Fibroblast of pulmonary artery (primary cell): ENCODE results near the gene INPP4B.

ENCODE experiments used
- DNase-seq: peaks from one replicate; pipeline ENCODE4 v3.0.0-alpha.2; 2010; ENCODE audit warnings: low read depth
- H3K4me3 ChIP-seq: replicated peaks from 2 replicates; pipeline ENCODE4 v1.5.1; 2011; ENCODE audit warnings: low read depth, mild to moderate bottlenecking, control low read depth, low read length, moderate library complexity
- CTCF ChIP-seq: IDR thresholded peaks from 2 replicates; pipeline ENCODE4 v1.5.1; 2011; ENCODE audit warnings: mild to moderate bottlenecking, control low read depth, low read length, inconsistent platforms; ENCODE audit errors: missing control alignments

The INPP4B gene

DNA sequence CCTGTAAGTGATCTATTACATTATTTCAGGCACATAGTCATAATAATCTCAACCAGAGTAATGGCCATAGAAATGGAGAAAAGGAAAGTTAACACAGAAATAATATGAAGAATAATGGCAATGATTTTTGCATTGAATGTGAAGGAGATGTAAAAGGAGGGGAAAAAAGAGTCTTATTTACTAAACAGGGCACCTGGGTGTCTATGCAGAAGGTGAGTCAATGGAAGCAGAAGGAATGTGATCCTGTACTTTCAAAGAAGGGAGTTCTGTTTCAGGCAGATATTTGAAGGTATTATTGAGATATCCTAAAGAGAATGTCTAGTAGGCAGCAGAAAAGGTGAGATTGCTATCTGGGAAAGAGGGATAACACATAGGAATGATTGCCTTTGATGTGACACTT, 279.9 kb downstream of the INPP4B start:
- no peak overlapping the region for H3K4me3 ChIP-seq
- no peak for TF ChIP-seq CTCF
- no peak for DNase-seq

GRCh38 chr4:142565771-142566170, 280.3 kb downstream of the INPP4B start:
- no peak overlapping the region for H3K4me3 ChIP-seq
- DNase-seq, result no peak
- no peak for TF ChIP-seq CTCF

GRCh38 chr4:142563682-142564291, 282.3 kb downstream of the INPP4B start:
- H3K4me3 ChIP-seq, result no peak overlapping the region
- DNase-seq, result peak; percentile 7
- no peak for TF ChIP-seq CTCF

DNA sequence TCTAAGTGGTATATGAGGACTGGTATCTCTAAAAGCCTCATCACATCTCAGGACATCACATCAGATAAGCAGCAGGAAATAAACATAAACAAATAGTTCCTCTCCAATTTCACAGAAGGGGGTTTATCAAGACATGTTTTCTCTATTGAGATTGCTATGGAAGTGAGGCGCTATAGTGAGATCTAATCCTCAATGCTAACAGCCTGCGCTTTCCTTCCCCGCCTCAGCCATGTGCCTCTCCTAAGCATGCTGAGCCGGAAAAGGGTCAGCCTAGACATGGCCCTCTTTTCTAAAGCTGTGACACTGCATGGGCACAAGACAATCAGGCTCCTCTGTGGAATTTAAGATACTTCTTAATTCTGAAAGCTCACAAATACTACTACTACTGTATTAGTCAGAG, 286.1 kb downstream of the INPP4B start:
- H3K4me3 ChIP-seq, result no peak overlapping the region
- TF ChIP-seq CTCF, result no peak
- no peak for DNase-seq

DNA sequence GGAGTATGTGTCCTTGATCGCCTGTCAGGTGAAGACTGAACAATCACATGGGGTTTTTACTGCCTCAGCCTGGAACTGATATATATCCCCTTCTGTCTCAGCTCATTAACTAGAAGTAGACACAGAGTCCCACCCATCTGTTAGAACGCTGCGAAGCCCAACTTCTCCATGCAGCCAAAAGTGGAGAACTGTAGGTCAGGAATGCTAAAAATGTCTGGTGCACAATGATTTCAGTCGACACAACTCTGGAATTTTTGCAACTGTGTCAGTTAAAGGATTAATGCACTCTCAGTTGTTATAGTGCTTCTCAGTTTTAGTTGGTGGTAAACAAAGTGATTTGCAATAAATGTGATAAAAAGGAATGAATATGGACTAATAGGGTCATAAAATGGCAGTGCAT, 287.2 kb downstream of the INPP4B start:
- H3K4me3 ChIP-seq, result no peak overlapping the region
- DNase-seq, result peak; percentile 42

DNA sequence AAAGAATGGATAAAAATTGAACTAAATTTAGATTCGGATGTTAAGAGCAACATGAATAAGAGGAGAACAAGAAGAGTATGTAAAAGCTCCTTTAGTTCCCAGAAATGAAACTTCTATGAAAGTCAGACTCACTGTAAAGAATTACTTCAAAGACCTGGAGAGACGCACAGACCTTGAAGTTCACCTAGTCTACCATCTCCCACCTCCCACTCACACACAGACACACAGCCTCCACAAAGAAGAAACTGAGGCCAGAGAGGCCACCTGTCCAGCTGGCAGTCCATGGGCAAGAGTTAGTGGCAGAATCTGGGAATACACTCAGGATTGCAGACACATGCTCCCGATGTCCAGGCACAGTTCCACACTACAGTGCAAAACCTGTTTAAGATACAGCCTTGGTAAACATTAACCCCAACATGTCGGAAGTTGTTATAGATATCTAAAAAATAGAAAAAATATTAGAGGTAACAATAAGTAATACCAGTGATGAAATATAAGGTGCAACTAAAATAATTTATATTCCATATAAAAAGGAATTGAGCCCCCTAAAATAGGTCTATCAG, 288.8 kb downstream of the INPP4B start:
- no peak overlapping the region for H3K4me3 ChIP-seq
- DNase-seq, result no peak
- TF ChIP-seq CTCF, result no peak

More for the DNA sequence above, 287.2 kb downstream of the INPP4B start:
- TF ChIP-seq CTCF, result no peak

- H3K4me3 ChIP-seq, result no peak overlapping the region
- no peak for DNase-seq
- no peak for TF ChIP-seq CTCF
These were observed 289.4 kb downstream of the INPP4B start for GRCh38 chr4:142556570-142557238.
